ENCODE results near the gene ZNF74.
"Not testable (repeated sequence)": the region's sequence is repeated elsewhere in the genome, so short reads cannot be mapped to it uniquely, and the experiment has no call there.

The ZNF74 gene

GRCh38 chr22:20376281-20376680 lies 17.7 kb upstream of the ZNF74 start:
- DNase-seq (ENCODE audit: low spot score): not testable (repeated sequence)

GRCh38 chr22:20376983-20377382 lies 17.0 kb upstream of the ZNF74 start:
- not testable (repeated sequence) for DNase-seq (ENCODE audit: low spot score)

GRCh38 chr22:20378110-20378509 lies 15.8 kb upstream of the ZNF74 start:
- DNase-seq (ENCODE audit: low spot score): no peak

- not testable (repeated sequence) for DNase-seq (ENCODE audit: low spot score)
These were observed 15.3 kb upstream of the ZNF74 start for GRCh38 chr22:20378684-20379083.

- no peak for DNase-seq (ENCODE audit: low spot score)
These were observed 13.5 kb upstream of the ZNF74 start for GRCh38 chr22:20380486-20380885.

GRCh38 chr22:20383538-20383937 lies 10.4 kb upstream of the ZNF74 start:
- DNase-seq (ENCODE audit: low spot score): no peak

- DNase-seq (ENCODE audit: low spot score): no peak
These were observed 9.8 kb upstream of the ZNF74 start for GRCh38 chr22:20384171-20384570.

- DNase-seq (ENCODE audit: low spot score): no peak
These were observed 9.1 kb upstream of the ZNF74 start for GRCh38 chr22:20384865-20385264.

GRCh38 chr22:20386336-20386735 lies 7.6 kb upstream of the ZNF74 start:
- DNase-seq (ENCODE audit: low spot score): no peak

GRCh38 chr22:20386972-20387371 lies 7.0 kb upstream of the ZNF74 start:
- DNase-seq (ENCODE audit: low spot score): no peak

- no peak for DNase-seq (ENCODE audit: low spot score)
These were observed 5.8 kb upstream of the ZNF74 start for GRCh38 chr22:20388200-20388599.

- DNase-seq (ENCODE audit: low spot score): no peak
These were observed 4.7 kb upstream of the ZNF74 start for GRCh38 chr22:20389288-20389687.

GRCh38 chr22:20390394-20390907 lies 3.5 kb upstream of the ZNF74 start:
- DNase-seq (ENCODE audit: low spot score): no peak

GRCh38 chr22:20391222-20391621 lies 2.7 kb upstream of the ZNF74 start:
- DNase-seq (ENCODE audit: low spot score): no peak

- DNase-seq (ENCODE audit: low spot score): not testable (repeated sequence)
These were observed 1.5 kb upstream of the ZNF74 start for GRCh38 chr22:20392365-20392881.

GRCh38 chr22:20392983-20393704 lies 807 bp upstream of the ZNF74 start:
- no peak for DNase-seq (ENCODE audit: low spot score)

GRCh38 chr22:20395181-20395906 lies 1.4 kb downstream of the ZNF74 start:
- no peak for DNase-seq (ENCODE audit: low spot score)

- DNase-seq (ENCODE audit: low spot score): no peak
These were observed 1.9 kb downstream of the ZNF74 start for GRCh38 chr22:20395907-20396287.

GRCh38 chr22:20396639-20397038 lies 2.7 kb downstream of the ZNF74 start:
- no peak for DNase-seq (ENCODE audit: low spot score)

GRCh38 chr22:20397498-20397897 lies 3.5 kb downstream of the ZNF74 start:
- no peak for DNase-seq (ENCODE audit: low spot score)

- DNase-seq (ENCODE audit: low spot score): no peak
These were observed 4.5 kb downstream of the ZNF74 start for GRCh38 chr22:20398420-20398819.

- DNase-seq (ENCODE audit: low spot score): no peak
These were observed 6.1 kb downstream of the ZNF74 start for GRCh38 chr22:20399866-20400605.
